H1 (cell line): ENCODE measurements around the gene TRIM23. TPM values are rescaled to one million over a fixed set of nuclear protein-coding genes. Genes with fewer than 3 reads are reported as not detected.

Experiments
- CTCF ChIA-PET: fragments of 300-600 bp; sonication (Branson Sonifier 250); formaldehyde crosslinking; loops from one replicate; lab custom pipeline; 2021; ENCODE audit not compliant: partially characterized antibody; lab: Charles Lee
- POLR2A ChIA-PET: fragments of 300-600 bp; sonication (Branson Sonifier 250); formaldehyde crosslinking; loops from one replicate; lab custom pipeline; 2021; ENCODE audit warnings: inconsistent platforms; ENCODE audit not compliant: partially characterized antibody; lab: Charles Lee
- DNase-seq, 2 experiments: peaks; one replicate each; pipeline versions ENCODE4 v3.0.0 to v3.0.0-alpha.2; 2010 to 2022; ENCODE audit warnings: low spot score in 2 of 2, low read depth in 1 of 2, mixed read lengths in 1 of 2
- FAIRE-seq: peaks from 2 replicates; lab custom pipeline; 2011; peaks lifted over from hg19 to GRCh38; lab: Jason Lieb, UNC
- H2AFZ ChIP-seq: 2 replicates; pipeline ENCODE4 v1.8.1; 2012; ENCODE audit warnings: low read length, inconsistent platforms
- H2AK5ac ChIP-seq: 2 replicates; pipeline ENCODE4 v1.6.1; 2013; ENCODE audit warnings: low read depth, low read length
- H2BK120ac ChIP-seq: replicated peaks from 2 replicates; pipeline ENCODE3; 2013; ENCODE audit warnings: low read depth, low read length, inconsistent platforms
- H2BK12ac ChIP-seq: 2 replicates; pipeline ENCODE4 v1.6.1; 2013; ENCODE audit warnings: low read depth, low read length
- H2BK15ac ChIP-seq: 2 replicates; pipeline ENCODE4 v1.6.1; 2013; ENCODE audit warnings: low read length
- H2BK20ac ChIP-seq: 2 replicates; pipeline ENCODE4 v1.6.1; 2013; ENCODE audit warnings: low read length
- H2BK5ac ChIP-seq: 2 replicates; pipeline ENCODE4 v1.6.1; 2013; ENCODE audit warnings: low read depth, low read length
- H3K14ac ChIP-seq: 2 replicates; pipeline ENCODE4 v1.6.1; 2013; ENCODE audit warnings: inconsistent platforms; ENCODE audit not compliant: insufficient read length
- H3K18ac ChIP-seq: 2 replicates; pipeline ENCODE4 v1.6.1; 2013; ENCODE audit warnings: low read length; ENCODE audit errors: extremely low read depth
- H3K23ac ChIP-seq: 2 replicates; pipeline ENCODE4 v1.6.1; 2013; ENCODE audit warnings: inconsistent platforms; ENCODE audit not compliant: insufficient read length
- H3K23me2 ChIP-seq: 2 replicates; pipeline ENCODE4 v1.6.1; 2013; ENCODE audit warnings: low read depth, low read length
- H3K27ac ChIP-seq: 2 replicates; pipeline ENCODE4 v1.6.1; 2011; ENCODE audit warnings: low read depth, low read length, inconsistent platforms
- H3K27me3 ChIP-seq, 4 experiments: replicated peaks in 1 of 4; 1 replicate in 1 of 4; 2 replicates in 3 of 4; pipeline versions ENCODE4 v1.6.1 to v1.8.1; 2011 to 2013; ENCODE audit warnings: low read length in 3 of 4, mild to moderate bottlenecking in 3 of 4, inconsistent platforms in 2 of 4, mixed read lengths in 2 of 4, moderate library complexity in 1 of 4; ENCODE audit not compliant: control insufficient read depth in 3 of 4, insufficient read depth in 3 of 4; ENCODE audit errors: extremely low read depth in 1 of 4
- H3K36me3 ChIP-seq, 4 experiments: 2 replicates each; pipeline versions ENCODE4 v1.6.1 to v1.8.1; 2011 to 2013; ENCODE audit warnings: mild to moderate bottlenecking in 4 of 4, low read length in 3 of 4, moderate library complexity in 2 of 4, control low read depth in 1 of 4, inconsistent platforms in 1 of 4; ENCODE audit not compliant: insufficient read depth in 4 of 4, control insufficient read depth in 2 of 4
- H3K4ac ChIP-seq: replicated peaks from 2 replicates; pipeline ENCODE3; 2013; ENCODE audit warnings: low read length, low read depth, mixed read lengths, inconsistent platforms; ENCODE audit not compliant: insufficient read length
- H3K4me1 ChIP-seq, 4 experiments: replicated peaks in 1 of 4; 1 replicate in 1 of 4; 2 replicates in 3 of 4; pipeline versions ENCODE4 v1.6.1 to v1.8.1; 2011 to 2013; ENCODE audit warnings: low read length in 3 of 4, inconsistent platforms in 2 of 4, mixed read lengths in 1 of 4; ENCODE audit not compliant: insufficient read depth in 4 of 4, control insufficient read depth in 3 of 4
- H3K4me2 ChIP-seq, 2 experiments: 2 replicates each; pipeline versions ENCODE4 v1.6.1 to v1.8.1; 2011 to 2013; ENCODE audit warnings: low read depth in 2 of 2, low read length in 2 of 2, control low read depth in 1 of 2, inconsistent platforms in 1 of 2, mild to moderate bottlenecking in 1 of 2; ENCODE audit not compliant: insufficient read depth in 1 of 2
- H3K4me3 ChIP-seq, 4 experiments: fragments of 200-600, 300-600 bp in 1 of 4; sonication (generic), shearing (Covaris generic), sonication (Bioruptor Twin) in 1 of 4; 2 replicates each; pipeline versions ENCODE4 v1.5.1 to v1.8.1; 2011 to 2016; ENCODE audit warnings: low read length in 4 of 4, low read depth in 3 of 4, control low read depth in 2 of 4, inconsistent platforms in 2 of 4, mild to moderate bottlenecking in 2 of 4, mixed read lengths in 1 of 4, moderate library complexity in 1 of 4; ENCODE audit not compliant: insufficient read depth in 2 of 4; ENCODE audit errors: extremely low read depth in 1 of 4
- H3K56ac ChIP-seq: replicated peaks from 2 replicates; pipeline ENCODE3; 2013; ENCODE audit warnings: low read depth, mild to moderate bottlenecking, mixed read lengths, low read length, inconsistent platforms; ENCODE audit not compliant: insufficient read length
- H3K79me1 ChIP-seq: 2 replicates; pipeline ENCODE4 v1.6.1; 2013; ENCODE audit warnings: low read depth, low read length, control low read depth
- H3K79me2 ChIP-seq, 2 experiments: 2 replicates each; pipeline versions ENCODE4 v1.6.1 to v1.8.1; 2012 to 2013; ENCODE audit warnings: low read length in 2 of 2, mild to moderate bottlenecking in 2 of 2, inconsistent platforms in 1 of 2; ENCODE audit not compliant: insufficient read depth in 2 of 2, control insufficient read depth in 1 of 2
- H3K9ac ChIP-seq, 4 experiments: replicated peaks in 1 of 4; 1 replicate in 1 of 4; 2 replicates in 3 of 4; pipeline versions ENCODE4 v1.6.1 to v1.8.1; 2011 to 2013; ENCODE audit warnings: low read depth in 3 of 4, low read length in 3 of 4, control low read depth in 2 of 4, mild to moderate bottlenecking in 2 of 4, moderate library complexity in 2 of 4, inconsistent platforms in 1 of 4; ENCODE audit errors: extremely low read depth in 1 of 4
- H3K9me3 ChIP-seq, 2 experiments: 2 replicates each; pipeline versions ENCODE4 v1.6.1 to v1.8.1; 2012 to 2013; ENCODE audit warnings: mild to moderate bottlenecking in 2 of 2, moderate library complexity in 2 of 2, control low read depth in 1 of 2, inconsistent platforms in 1 of 2, low read depth in 1 of 2, low read length in 1 of 2, mixed read lengths in 1 of 2; ENCODE audit not compliant: insufficient read depth in 2 of 2
- H4K20me1 ChIP-seq, 2 experiments: replicated peaks in 1 of 2; 2 replicates each; pipeline versions ENCODE3 to v1.8.1; 2011 to 2013; ENCODE audit warnings: inconsistent platforms in 2 of 2, low read length in 2 of 2, mild to moderate bottlenecking in 1 of 2; ENCODE audit not compliant: insufficient read depth in 2 of 2, control insufficient read depth in 1 of 2
- H4K5ac ChIP-seq: 2 replicates; pipeline ENCODE4 v1.6.1; 2013; ENCODE audit warnings: low read length, low read depth, mixed read lengths, inconsistent platforms; ENCODE audit not compliant: insufficient read length
- H4K8ac ChIP-seq: 2 replicates; pipeline ENCODE4 v1.8.0; 2013; ENCODE audit warnings: mild to moderate bottlenecking, moderate library complexity, low read length, inconsistent platforms; ENCODE audit not compliant: insufficient read depth; ENCODE audit errors: extremely low read depth
- H4K91ac ChIP-seq: replicated peaks from 2 replicates; pipeline ENCODE3; 2013; ENCODE audit warnings: low read length, mixed read lengths, inconsistent platforms; ENCODE audit not compliant: insufficient read length
- BCL11A ChIP-seq, 2 experiments: IDR thresholded peaks; one replicate each; pipeline ENCODE4 v1.6.1; 2011; ENCODE audit warnings: low read depth in 2 of 2, low read length in 2 of 2, mild to moderate bottlenecking in 2 of 2
- CTBP2 ChIP-seq: IDR thresholded peaks from 2 replicates; pipeline ENCODE4 v1.7.0; 2011; ENCODE audit warnings: borderline replicate concordance, mild to moderate bottlenecking, moderate library complexity, mixed read lengths, low read length; ENCODE audit not compliant: insufficient read depth, insufficient read length
- FOSL1 ChIP-seq: IDR thresholded peaks from 2 replicates; pipeline ENCODE4 v1.6.1; 2011; ENCODE audit warnings: mild to moderate bottlenecking, low read depth, low read length, moderate library complexity; ENCODE audit not compliant: insufficient read depth
- HDAC2 ChIP-seq, 2 experiments: fragments of 300-600 bp in 1 of 2; sonication (generic) in 1 of 2; IDR thresholded peaks; 2 replicates each; pipeline ENCODE4 v1.6.1; 2011 to 2012; ENCODE audit warnings: low read depth in 2 of 2, low read length in 2 of 2, mild to moderate bottlenecking in 2 of 2, moderate library complexity in 2 of 2, borderline replicate concordance in 1 of 2, inconsistent platforms in 1 of 2
- MAX ChIP-seq: IDR thresholded peaks from 2 replicates; pipeline ENCODE4 v1.6.1; 2012; ENCODE audit warnings: inconsistent platforms
- RNF2 ChIP-seq: fragments of 200-900, 300-1000 bp; sonication (generic); IDR thresholded peaks from 2 replicates; pipeline ENCODE4 v1.7.1; 2016; ENCODE audit warnings: borderline replicate concordance, low read depth, mild to moderate bottlenecking, antibody characterized with exemption, low read length; ENCODE audit not compliant: poor library complexity, severe bottlenecking; ENCODE audit errors: missing control alignments
- SIX5 ChIP-seq: IDR thresholded peaks from 2 replicates; pipeline ENCODE4 v1.6.1; 2011; ENCODE audit warnings: mild to moderate bottlenecking, low read depth, low read length
- SP4 ChIP-seq: IDR thresholded peaks from 2 replicates; pipeline ENCODE4 v1.6.1; 2012; ENCODE audit warnings: low read length, inconsistent platforms
- TAF7 ChIP-seq: optimal IDR thresholded peaks from 2 replicates; pipeline ENCODE3; 2011; ENCODE audit warnings: low read depth, mild to moderate bottlenecking, inconsistent platforms, low read length, moderate library complexity, borderline replicate concordance
- TEAD4 ChIP-seq: IDR thresholded peaks from 2 replicates; pipeline ENCODE4 v1.6.1; 2012; ENCODE audit warnings: low read depth, low read length, inconsistent platforms, mixed read lengths
- WGBS, 2 experiments: shearing (Covaris generic) in 1 of 2; methylation state at CpG; one replicate each; pipeline versions ENCODE4 v1.1.6 to v1.1.7; 2013 to 2015; ENCODE audit warnings: low lambda C conversion rate in 2 of 2, mixed read lengths in 2 of 2, inconsistent platforms in 1 of 2, low coverage in 1 of 2, missing lambda C conversion rate in 1 of 2; ENCODE audit not compliant: insufficient replicate concordance in 2 of 2, insufficient coverage in 1 of 2, insufficient read length in 1 of 2; ENCODE audit errors: extremely low coverage in 1 of 2, missing lambda C conversion rate in 1 of 2; 5-methylcytosine and 5-hydroxymethylcytosine counted together
- polyA plus RNA-seq, 7 experiments: library from polyadenylated mRNA; depleted of rRNA in 3 of 7; stranded (reverse) in 5 of 7; unstranded in 2 of 7; fragments of >200 nt in 5 of 7; fragments of 200-250 nt in 2 of 7; gene quantifications; 1 replicate in 5 of 7; 2 replicates in 1 of 7; 4 replicates in 1 of 7; pipeline versions ENCODE4 v1.2.1 to v1.2.3, GENCODE V29; 2011 to 2013; ENCODE audit warnings: missing spikeins in 2 of 7, mixed read lengths in 2 of 7
- total RNA-seq: library from RNA; stranded (reverse); fragmentation: NEBNext Ultra II Directional; extraction: Animal tissue kit (Norgen Biotek cat#: 25700); gene quantifications from 2 replicates; pipeline ENCODE4 v1.2.1, GENCODE V29; 2021

TRIM23 gene
- total and polyA plus RNA-seq, 2 of the 8 experiments (the other 6 are each of a cell fraction or from before 2014, with no cell fraction given), result 2.5 to 11.7 TPM

GRCh38 chr5:65620021-65620420 lies 4.1 kb downstream of the TRIM23 start:
- no peak overlapping the region for H3K18ac ChIP-seq
- peaks cover 0 to 3% (median 0%) of the 10 kb centered on the region in 4 experiments; a peak in 1 of 8 replicates for H3K36me3 ChIP-seq
- no peak overlapping the region for H3K14ac ChIP-seq
- peaks cover 0 to 2% (median 0%) of the 10 kb centered on the region in 4 experiments; a peak in 2 of 7 replicates for H3K4me1 ChIP-seq
- no peak overlapping the region for H4K8ac ChIP-seq
- H2BK12ac ChIP-seq, result no peak overlapping the region
- no peak overlapping the region for H3K56ac ChIP-seq
- no peak for DNase-seq
- peaks cover 5 to 41% of the 10 kb centered on the region in 2 experiments; a peak in 3 of 4 replicates for H3K79me2 ChIP-seq
- no peak overlapping the region for H3K9ac ChIP-seq
- H2BK20ac ChIP-seq, result no peak overlapping the region
- no peaks in the 10 kb centered on the region for H3K9me3 ChIP-seq
- H3K27me3 ChIP-seq, result no peaks in the 10 kb centered on the region
- ChIA-PET CTCF (no interaction called here), POLR2A (no interaction called here)
- H2AK5ac ChIP-seq, result no peak overlapping the region
- peaks cover 3% of the 10 kb centered on the region for H3K23me2 ChIP-seq
- peaks cover 0 to 2% of the 10 kb centered on the region in 2 experiments for H4K20me1 ChIP-seq
- peaks cover 2% of the 10 kb centered on the region; the same call in 1 of the 2 replicates for H3K79me1 ChIP-seq
- no peak overlapping the region for H2BK120ac ChIP-seq
- H3K4me2 ChIP-seq, result no peak overlapping the region
- H2BK15ac ChIP-seq, result no peak overlapping the region
- H4K91ac ChIP-seq, result no peak overlapping the region
- no peak overlapping the region for H3K27ac ChIP-seq
- H4K5ac ChIP-seq, result no peak overlapping the region
- no peak overlapping the region for H2BK5ac ChIP-seq
- no peak overlapping the region for H3K23ac ChIP-seq
- 88% methylated on average over 4 of the region's 4 CpGs; no CpG with 5 or more reads in 1 of the 2 experiments for WGBS, 2 experiments
- FAIRE-seq, result no peak
- H3K4me3 ChIP-seq, result no peak overlapping the region
- H2AFZ ChIP-seq, result no peak overlapping the region
- no peak overlapping the region for H3K4ac ChIP-seq
- no peak for TF ChIP-seq FOSL1
- TF ChIP-seq MAX, result no peak
- TF ChIP-seq SP4, result no peak
- no peak for TF ChIP-seq TEAD4
- TF ChIP-seq BCL11A (IDR thresholded peaks at IDR 0.05; ENCODE audit: low read depth in 2 of 2, low read length in 2 of 2), result no peak
- TF ChIP-seq SIX5, result no peak
- TF ChIP-seq TAF7, result no peak
- TF ChIP-seq RNF2, result no peak
- TF ChIP-seq HDAC2 (IDR thresholded peaks at IDR 0.05; ENCODE audit: borderline replicate concordance in 1 of 2, low read depth in 2 of 2, low read length in 2 of 2), result no peak
- no peak for TF ChIP-seq CTBP2
